Upper lobe of left lung (tissue), 4 donors: Measurements from ENCODE around the gene MLIP.

Experiments
- CTCF ChIP-seq, 6 experiments: fragments of 450-650 bp in 4 of 6; fragments of 200-600 bp in 2 of 6; sonication (generic) in 2 of 6; IDR thresholded peaks; one replicate each; pipeline ENCODE4 v1.5.1; 2016 to 2019; ENCODE audit warnings: antibody characterized with exemption in 6 of 6
- POLR2A ChIP-seq, 4 donors: fragments of 450-650 bp; IDR thresholded peaks; one replicate each; pipeline ENCODE4 v1.5.1; 2016 to 2017; ENCODE audit warnings: antibody characterized with exemption in 4 of 4, mild to moderate bottlenecking in 2 of 4
- POLR2AphosphoS5 ChIP-seq, 2 donors: sonication (generic); formaldehyde crosslinking; IDR thresholded peaks; one replicate each; pipeline ENCODE4 v1.5.1; 2017; ENCODE audit warnings: antibody characterized with exemption in 2 of 2

- TF ChIP-seq POLR2A (IDR thresholded peaks at IDR 0.05) = no peak
- no peak for TF ChIP-seq CTCF (IDR thresholded peaks at IDR 0.05)
- no peak for TF ChIP-seq POLR2AphosphoS5 (IDR thresholded peaks at IDR 0.05)
These were observed 6.9 kb downstream of the MLIP start for GRCh38 chr6:54118117-54118516.
